Ishikawa (cell line): Measurements from ENCODE around the gene TMEM232.

Experiments used
- CREB1 ChIP-seq: IDR thresholded peaks from 2 replicates; pipeline ENCODE4 v1.6.1; 2012; ENCODE audit warnings: low read depth
- TAF1 ChIP-seq: IDR thresholded peaks from 2 replicates; pipeline ENCODE4 v1.6.1; 2012; ENCODE audit warnings: low read depth, mild to moderate bottlenecking

GRCh38 chr5:110377361-110377760 is 349.1 kb downstream of the TMEM232 start:
- TF ChIP-seq TAF1 (no peak), CREB1 (no peak)
